Measurements from ENCODE around the gene CYP26C1. TPM values are rescaled to one million over a fixed set of nuclear protein-coding genes. Genes with fewer than 3 reads are reported as not detected.

CYP26C1 gene
- total and polyA plus RNA-seq, 2 donors from 2014 or later = 0.09 to 0.35 TPM

GRCh38 chr10:93074597-93075368 is 14.2 kb downstream of the CYP26C1 start:
- no peak overlapping the region for H3K27ac ChIP-seq (ENCODE audit: low read depth in 2 of 2, low read length in 2 of 2)
- H3K4me1 ChIP-seq (ENCODE audit: control insufficient read depth in 2 of 3, insufficient read depth in 2 of 3, low read depth in 1 of 3, low read length in 3 of 3) = peaks cover 0 to 26% (median 0%) of the 10 kb centered on the region in 3 donors
- H3K36me3 ChIP-seq (ENCODE audit: control insufficient read depth in 2 of 3, insufficient read depth in 3 of 3, low read length in 3 of 3) = no peaks in the 10 kb centered on the region
- peak in 1 of 5 donors; percentile 39 for DNase-seq
- intact Hi-C loops (cut with DNase I) = no loop called here
- peaks cover 59% of the 10 kb centered on the region for H3K27me3 ChIP-seq (ENCODE audit: control insufficient read depth, insufficient read depth, low read length)
- no peak overlapping the region for H3K4me3 ChIP-seq (ENCODE audit: low read length in 3 of 3)
- TF ChIP-seq CTCF (IDR thresholded peaks at IDR 0.05; ENCODE audit: borderline replicate concordance, extremely low read depth, insufficient read depth) = no peak
- FAIRE-seq = no peak
- H3K9me3 ChIP-seq (ENCODE audit: control insufficient read depth in 2 of 3, insufficient read depth in 1 of 3, low read length in 3 of 3) = no peaks in the 10 kb centered on the region
- H3K9ac ChIP-seq (ENCODE audit: low read length in 3 of 3) = no peak overlapping the region

- Histone ChIP-seq H3K4me1 (ENCODE audit: control insufficient read depth in 2 of 3, insufficient read depth in 2 of 3, low read depth in 1 of 3, low read length in 3 of 3) (peaks cover 0 to 26% (median 0%) of the 10 kb centered on the region in 3 donors), H3K9ac (ENCODE audit: low read length in 3 of 3) (no peak overlapping the region), H3K9me3 (ENCODE audit: control insufficient read depth in 2 of 3, insufficient read depth in 1 of 3, low read length in 3 of 3) (no peaks in the 10 kb centered on the region), H3K4me3 (ENCODE audit: low read length in 3 of 3) (no peak overlapping the region), H3K27me3 (ENCODE audit: control insufficient read depth, insufficient read depth, low read length) (peaks cover 52% of the 10 kb centered on the region), H3K27ac (ENCODE audit: low read depth in 2 of 2, low read length in 2 of 2) (no peak overlapping the region), H3K36me3 (ENCODE audit: control insufficient read depth in 2 of 3, insufficient read depth in 3 of 3, low read length in 3 of 3) (no peaks in the 10 kb centered on the region)
- FAIRE-seq (no peak), DNase-seq (no peak)
- intact Hi-C loops (cut with DNase I) = no loop called here
- no peak for TF ChIP-seq CTCF (IDR thresholded peaks at IDR 0.05; ENCODE audit: borderline replicate concordance, extremely low read depth, insufficient read depth)
Measured at GRCh38 chr10:93075369-93076221, 15.0 kb downstream of the CYP26C1 start.

- Histone ChIP-seq H3K36me3 (ENCODE audit: control insufficient read depth in 2 of 3, insufficient read depth in 3 of 3, low read length in 3 of 3) (no peaks in the 10 kb centered on the region), H3K4me1 (ENCODE audit: control insufficient read depth in 2 of 3, insufficient read depth in 2 of 3, low read depth in 1 of 3, low read length in 3 of 3) (peaks cover 0 to 23% (median 0%) of the 10 kb centered on the region in 3 donors), H3K27ac (ENCODE audit: low read depth in 2 of 2, low read length in 2 of 2) (no peak overlapping the region), H3K27me3 (ENCODE audit: control insufficient read depth, insufficient read depth, low read length) (peaks cover 46% of the 10 kb centered on the region), H3K9me3 (ENCODE audit: control insufficient read depth in 2 of 3, insufficient read depth in 1 of 3, low read length in 3 of 3) (no peaks in the 10 kb centered on the region), H3K4me3 (ENCODE audit: low read length in 3 of 3) (no peak overlapping the region), H3K9ac (ENCODE audit: low read length in 3 of 3) (no peak overlapping the region)
- DNase-seq (no peak), FAIRE-seq (no peak)
- intact Hi-C loops (cut with DNase I) = no loop called here
- no peak for TF ChIP-seq CTCF (IDR thresholded peaks at IDR 0.05; ENCODE audit: borderline replicate concordance, extremely low read depth, insufficient read depth)
Measured at GRCh38 chr10:93076871-93077270, 16.3 kb downstream of the CYP26C1 start.

Data from kidney (tissue), 14 donors.